PC-3 (cell line): ENCODE measurements around the gene TAOK3. TPM values are rescaled to one million over a fixed set of nuclear protein-coding genes. Genes with fewer than 3 reads are reported as not detected.

ENCODE experiments used
- ATAC-seq: fragments of 200-7000 bp; cut with Tn5 transposase; 2 replicates; pipeline ENCODE4 v1.9.1; 2020; ENCODE audit warnings: mild to moderate bottlenecking, moderate library complexity
- BruUV-seq: library from RNA; stranded (reverse); fragments of 400-500 nt; replicated peaks from 2 replicates; lab custom pipeline; 2021; lab: Mats Ljungman, UMichigan
- CTCF ChIA-PET: fragments of 300-600 bp; sonication (Branson Sonifier 250); formaldehyde crosslinking; loops from one replicate; lab custom pipeline; 2022; ENCODE audit warnings: antibody characterized with exemption; lab: Charles Lee
- POLR2A ChIA-PET: fragments of 300-600 bp; sonication (Branson Sonifier 250); formaldehyde crosslinking; loops from one replicate; lab custom pipeline; 2022; ENCODE audit warnings: antibody characterized with exemption; ENCODE audit not compliant: unreplicated experiment; lab: Charles Lee
- DNase-seq: peaks from one replicate; pipeline ENCODE4 v3.0.0-alpha.2; 2015
- H2AFZ ChIP-seq: fragments of 300-600 bp; sonication (generic); 2 replicates; pipeline ENCODE4 v1.6.0; 2016; ENCODE audit warnings: antibody characterized with exemption, low read length
- H3F3A ChIP-seq: fragments of 300-600 bp; sonication (generic); one replicate; pipeline ENCODE4 v1.6.0; 2017; ENCODE audit warnings: antibody characterized with exemption, low read length, control low read depth, mild to moderate bottlenecking; ENCODE audit not compliant: unreplicated experiment
- H3K27ac ChIP-seq: fragments of 300-600 bp; sonication (generic); 2 replicates; pipeline ENCODE4 v1.5.1; 2016; ENCODE audit warnings: mild to moderate bottlenecking, low read length
- H3K27me3 ChIP-seq: fragments of 300-600 bp; sonication (generic); 2 replicates; pipeline ENCODE4 v1.6.1; 2016; ENCODE audit warnings: low read length, mixed read lengths
- H3K36me3 ChIP-seq: fragments of 300-600 bp; sonication (generic); 2 replicates; pipeline ENCODE4 v1.6.1; 2016; ENCODE audit warnings: low read depth, mixed run types, low read length, mixed read lengths
- H3K4me1 ChIP-seq: fragments of 300-600 bp; sonication (generic); 2 replicates; pipeline ENCODE4 v1.5.1; 2016; ENCODE audit warnings: low read length; ENCODE audit not compliant: insufficient read depth
- H3K4me2 ChIP-seq: fragments of 300-600 bp; sonication (generic); 2 replicates; pipeline ENCODE4 v1.6.0; 2016; ENCODE audit warnings: low read length
- H3K4me3 ChIP-seq: fragments of 300-600 bp; sonication (generic); 2 replicates; pipeline ENCODE4 v1.5.1; 2016; ENCODE audit warnings: mild to moderate bottlenecking, low read length, mixed read lengths
- H3K79me2 ChIP-seq: fragments of 300-600 bp; sonication (generic); 2 replicates; pipeline ENCODE4 v1.6.1; 2017; ENCODE audit warnings: low read length, mixed read lengths
- H3K9ac ChIP-seq: fragments of 300-600 bp; sonication (generic); 2 replicates; pipeline ENCODE4 v1.6.0; 2016; ENCODE audit warnings: mild to moderate bottlenecking, low read length
- H3K9me2 ChIP-seq: fragments of 300-600 bp; sonication (generic); replicated peaks from 2 replicates; pipeline ENCODE4 v1.6.1; 2016; ENCODE audit warnings: mixed run types, low read length, mixed read lengths
- H3K9me3 ChIP-seq: fragments of 300-600 bp; sonication (generic); 2 replicates; pipeline ENCODE4 v1.6.1; 2016; ENCODE audit warnings: low read length, mixed read lengths
- H4K20me1 ChIP-seq: fragments of 300-600 bp; sonication (generic); 2 replicates; pipeline ENCODE4 v1.6.1; 2016; ENCODE audit warnings: low read length, mixed read lengths
- CTCF ChIP-seq: fragments of 300-600 bp; sonication (generic); conservative IDR thresholded peaks from 2 replicates; pipeline ENCODE4 v1.5.1; 2017; ENCODE audit warnings: antibody characterized with exemption, low read depth, mild to moderate bottlenecking, low read length
- EZH2 ChIP-seq: fragments of 300-600 bp; sonication (generic); IDR thresholded peaks from one replicate; pipeline ENCODE4 v1.6.1; 2017; ENCODE audit warnings: antibody characterized with exemption, mild to moderate bottlenecking, low read length; ENCODE audit not compliant: unreplicated experiment
- EZH2phosphoT487 ChIP-seq: fragments of 300-600 bp; sonication (generic); IDR thresholded peaks from 2 replicates; pipeline ENCODE4 v1.6.1; 2018; ENCODE audit warnings: mild to moderate bottlenecking, antibody characterized with exemption, low read length, borderline replicate concordance
- intact Hi-C: fragments of 100-400 bp; cut with micrococcal nuclease; formaldehyde crosslinking; loops from 2 replicates; pipeline ENCODE4 v1.9.0; 2023
- total RNA-seq: library from RNA; depleted of rRNA; stranded (reverse); fragments of >200 nt; gene quantifications from 2 replicates; pipeline ENCODE4 v1.2.3, GENCODE V29; 2014

The TAOK3 gene
- total RNA-seq, 1 experiment from 2014 or later, result 27.9 TPM

- BruUV-seq, result no TSS peak
- TF ChIP-seq EZH2phosphoT487 (no peak), EZH2 (no peak), CTCF (no peak)
- Histone ChIP-seq H2AFZ (no peak overlapping the region), H3K4me3 (no peak overlapping the region), H3K9me3 (no peaks in the 10 kb centered on the region), H3K79me2 (no peaks in the 10 kb centered on the region), H3K27ac (no peak overlapping the region), H3K36me3 (no peaks in the 10 kb centered on the region), H3K4me1 (no peaks in the 10 kb centered on the region), H4K20me1 (no peaks in the 10 kb centered on the region), H3K4me2 (no peak overlapping the region), H3K9ac (no peak overlapping the region), H3F3A (no peaks in the 10 kb centered on the region), H3K9me2 (no peaks in the 10 kb centered on the region), H3K27me3 (no peaks in the 10 kb centered on the region)
- ChIA-PET CTCF (interaction anchor here (0.5 kb wide), 1 partner anchor 166 kb away, joined by 3 read pairs; no protein-coding TSS in a partner anchor), POLR2A (interaction anchor here (0.6 kb wide), 1 partner anchor 31 kb away, joined by 9 read pairs; no protein-coding TSS in a partner anchor)
- ATAC-seq (no peak), DNase-seq (no peak)
- intact Hi-C loops, result no loop called here
Observed at GRCh38 chr12:118346895-118347294, 25.8 kb downstream of the TAOK3 start.

GRCh38 chr12:118345355-118345754, 27.4 kb downstream of the TAOK3 start:
- Histone ChIP-seq H3K9me3 (no peaks in the 10 kb centered on the region), H3K9ac (no peak overlapping the region), H2AFZ (no peak overlapping the region), H3K36me3 (no peaks in the 10 kb centered on the region), H3F3A (no peaks in the 10 kb centered on the region), H3K27me3 (no peaks in the 10 kb centered on the region), H3K4me1 (no peaks in the 10 kb centered on the region), H3K27ac (no peak overlapping the region), H3K4me3 (no peak overlapping the region), H3K79me2 (no peaks in the 10 kb centered on the region), H3K9me2 (no peaks in the 10 kb centered on the region), H3K4me2 (no peak overlapping the region), H4K20me1 (no peaks in the 10 kb centered on the region)
- BruUV-seq, result no TSS peak
- ATAC-seq (no peak), DNase-seq (no peak)
- TF ChIP-seq EZH2phosphoT487, result no peak
- no peak for TF ChIP-seq EZH2
- TF ChIP-seq CTCF, result no peak
- CTCF ChIA-PET, result no interaction called here
- intact Hi-C loops, result no loop called here
- POLR2A ChIA-PET, result no interaction called here

GRCh38 chr12:118344829-118345228, 27.9 kb downstream of the TAOK3 start:
- Histone ChIP-seq H3K79me2 (no peaks in the 10 kb centered on the region), H3K4me3 (no peak overlapping the region), H3K9me3 (no peaks in the 10 kb centered on the region), H3K9ac (no peak overlapping the region), H3K36me3 (no peaks in the 10 kb centered on the region), H2AFZ (no peak overlapping the region), H3K4me1 (no peaks in the 10 kb centered on the region), H4K20me1 (no peaks in the 10 kb centered on the region), H3K4me2 (no peak overlapping the region), H3K27me3 (no peaks in the 10 kb centered on the region), H3K27ac (no peak overlapping the region), H3K9me2 (no peaks in the 10 kb centered on the region), H3F3A (no peaks in the 10 kb centered on the region)
- TF ChIP-seq CTCF (no peak), EZH2phosphoT487 (no peak)
- POLR2A ChIA-PET, result no interaction called here
- ATAC-seq (no peak), DNase-seq (no peak)
- CTCF ChIA-PET, result no interaction called here
- BruUV-seq, result no TSS peak
- intact Hi-C loops, result no loop called here
